SHP77 (cell line): ENCODE data around the gene PITX2.

Experiments used
- DNase-seq, 2 experiments: peaks; one replicate each; lab custom pipeline; 2025; lab: John Stamatoyannopoulos, UW

The PITX2 gene

GRCh38 chr4:110622841-110623717 lies at the start of gene PITX2:
TSS of gene PITX2 (minus strand) at chr4:110623077. CDS start at chr4:110622460, 617 bp downstream.
- peak; percentile 83 to 87 for DNase-seq

GRCh38 chr4:110671679-110672078 lies 48.8 kb upstream of the PITX2 start:
- DNase-seq = no peak

- DNase-seq = no peak
Observed at GRCh38 chr4:110669663-110670062, 46.8 kb upstream of the PITX2 start.

- no peak for DNase-seq
Observed at GRCh38 chr4:110668463-110669235, 45.8 kb upstream of the PITX2 start.

- DNase-seq = no peak
Observed at GRCh38 chr4:110667670-110668069, 44.8 kb upstream of the PITX2 start.

- DNase-seq = no peak
Observed at GRCh38 chr4:110666030-110666429, 43.2 kb upstream of the PITX2 start.

GRCh38 chr4:110663738-110664444 lies 41.0 kb upstream of the PITX2 start:
- no peak for DNase-seq

GRCh38 chr4:110663206-110663605 lies 40.3 kb upstream of the PITX2 start:
- no peak for DNase-seq

- DNase-seq = no peak
Observed at GRCh38 chr4:110660755-110661154, 37.9 kb upstream of the PITX2 start.

GRCh38 chr4:110654254-110654635 lies 31.4 kb upstream of the PITX2 start:
- DNase-seq = no peak

- DNase-seq = no peak
Observed at GRCh38 chr4:110653321-110654253, 30.7 kb upstream of the PITX2 start.

GRCh38 chr4:110644008-110644407 lies 21.1 kb upstream of the PITX2 start:
- no peak for DNase-seq

- no peak for DNase-seq
Observed at GRCh38 chr4:110643096-110643495, 20.2 kb upstream of the PITX2 start.

GRCh38 chr4:110641218-110641617 lies 18.3 kb upstream of the PITX2 start:
- no peak for DNase-seq

GRCh38 chr4:110640576-110640975 lies 17.7 kb upstream of the PITX2 start:
- DNase-seq = no peak

GRCh38 chr4:110639207-110640090 lies 16.6 kb upstream of the PITX2 start:
- no peak for DNase-seq

- no peak for DNase-seq
Observed at GRCh38 chr4:110638089-110638746, 15.3 kb upstream of the PITX2 start.

- no peak for DNase-seq
Observed at GRCh38 chr4:110637408-110638088, 14.7 kb upstream of the PITX2 start.
